Measurements from ENCODE around the gene N4BP2L2. TPM values are rescaled to one million over a fixed set of nuclear protein-coding genes. Genes with fewer than 3 reads are reported as not detected.
A peak's percentile ranks its signal among the peaks of the same experiment; 100 is the strongest.

The N4BP2L2 gene
- total and polyA plus RNA-seq, 2 of the 13 experiments (the other 11 are each of a cell fraction or from before 2014, with no cell fraction given) = 58.9 to 81.2 TPM

GRCh38 chr13:32549788-32550187 lies 11.2 kb upstream of the N4BP2L2 start (continued):
- TF ChIP-seq, protein P1, sequence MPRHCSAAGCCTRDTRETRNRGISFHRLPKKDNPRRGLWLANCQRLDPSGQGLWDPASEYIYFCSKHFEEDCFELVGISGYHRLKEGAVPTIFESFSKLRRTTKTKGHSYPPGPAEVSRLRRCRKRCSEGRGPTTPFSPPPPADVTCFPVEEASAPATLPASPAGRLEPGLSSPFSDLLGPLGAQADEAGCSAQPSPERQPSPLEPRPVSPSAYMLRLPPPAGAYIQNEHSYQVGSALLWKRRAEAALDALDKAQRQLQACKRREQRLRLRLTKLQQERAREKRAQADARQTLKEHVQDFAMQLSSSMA (CRISPR knock-in tag; IDR thresholded peaks at IDR 0.05) = no peak
- TF ChIP-seq SOX5 (CRISPR knock-in tag; IDR thresholded peaks at IDR 0.05; ENCODE audit: borderline replicate concordance) (0 out of 2 replicates have a peak, but pooled peaks have one; percentile 16), GATAD2A (CRISPR knock-in tag; IDR thresholded peaks at IDR 0.05) (peak; percentile 58), SOX13 (IDR thresholded peaks at IDR 0.05) (no peak), SOX13 (CRISPR knock-in tag; conservative IDR thresholded peaks at IDR 0.05 in 1 of 2, IDR thresholded peaks at IDR 0.05 in 1 of 2) (peak in 1 of 2 experiments; percentile 44; a peak in 1 of 4 replicates), ELF3 (CRISPR knock-in tag; IDR thresholded peaks at IDR 0.05) (peak; percentile 46), ZNF503 (CRISPR knock-in tag; IDR thresholded peaks at IDR 0.05) (0 out of 2 replicates have a peak, but pooled peaks have one; percentile 22), RXRB (CRISPR knock-in tag; IDR thresholded peaks at IDR 0.05; ENCODE audit: borderline replicate concordance) (peak; percentile 18; the same call in 1 of the 2 replicates), ZNF589 (CRISPR knock-in tag; conservative IDR thresholded peaks at IDR 0.05) (no peak), NONO (IDR thresholded peaks at IDR 0.05) (no peak), NONO (CRISPR knock-in tag; conservative IDR thresholded peaks at IDR 0.05) (0 out of 2 replicates have a peak, but pooled peaks have one; percentile 23), PHF8 (CRISPR knock-in tag; IDR thresholded peaks at IDR 0.05) (peak; percentile 32; the same call in 1 of the 2 replicates), YY1 (IDR thresholded peaks at IDR 0.05; ENCODE audit: insufficient read depth, insufficient replicate concordance, low read depth, low read length) (peak; percentile 36), ATF2 (CRISPR knock-in tag; IDR thresholded peaks at IDR 0.05) (no peak)
